WTC11 (cell line): ENCODE measurements around the gene CFI. TPM values are rescaled to one million over a fixed set of nuclear protein-coding genes. Genes with fewer than 3 reads are reported as not detected.

Experiments used
- AFF4 ChIP-seq: sonication (generic); formaldehyde crosslinking; IDR thresholded peaks from 2 replicates; pipeline ENCODE4 v1.8.1; 2023; ENCODE audit warnings: mild to moderate bottlenecking, missing genetic modification reagents, borderline replicate concordance
- CBFB ChIP-seq: sonication (generic); formaldehyde crosslinking; IDR thresholded peaks from 2 replicates; pipeline ENCODE4 v1.8.1; 2022; ENCODE audit warnings: mild to moderate bottlenecking, low read depth, missing genetic modification reagents
- CREB1 ChIP-seq: sonication (generic); formaldehyde crosslinking; IDR thresholded peaks from 2 replicates; pipeline ENCODE4 v1.8.0; 2023; ENCODE audit warnings: mild to moderate bottlenecking, missing genetic modification reagents
- E2F1 ChIP-seq: sonication (generic); formaldehyde crosslinking; IDR thresholded peaks from 2 replicates; pipeline ENCODE4 v1.8.0; 2022; ENCODE audit warnings: mild to moderate bottlenecking, missing genetic modification reagents
- ELF4 ChIP-seq: sonication (generic); formaldehyde crosslinking; IDR thresholded peaks from 2 replicates; pipeline ENCODE4 v1.8.1; 2022; ENCODE audit warnings: low read depth, mild to moderate bottlenecking, moderate library complexity, missing genetic modification reagents
- ESRRA ChIP-seq: sonication (generic); formaldehyde crosslinking; IDR thresholded peaks from 2 replicates; pipeline ENCODE4 v1.8.1; 2022; ENCODE audit warnings: mild to moderate bottlenecking, missing genetic modification reagents, borderline replicate concordance
- JUN ChIP-seq: sonication (generic); formaldehyde crosslinking; IDR thresholded peaks from 2 replicates; pipeline ENCODE4 v1.8.0; 2023; ENCODE audit warnings: mild to moderate bottlenecking, missing genetic modification reagents
- MXD4 ChIP-seq: fragments of 250-450 bp; sonication (Bioruptor Pico); IDR thresholded peaks from 2 replicates; pipeline ENCODE4 v1.8.0; 2021; ENCODE audit warnings: mild to moderate bottlenecking, moderate library complexity, borderline replicate concordance
- SMAD4 ChIP-seq: sonication (generic); formaldehyde crosslinking; IDR thresholded peaks from 2 replicates; pipeline ENCODE4 v1.8.0; 2022; ENCODE audit warnings: mild to moderate bottlenecking, missing genetic modification reagents
- SP1 ChIP-seq: sonication (generic); formaldehyde crosslinking; conservative IDR thresholded peaks from 2 replicates; pipeline ENCODE4 v1.8.1; 2022; ENCODE audit warnings: missing genetic modification reagents
- STAT6 ChIP-seq: sonication (generic); formaldehyde crosslinking; conservative IDR thresholded peaks from 2 replicates; pipeline ENCODE4 v1.8.1; 2023; ENCODE audit warnings: mild to moderate bottlenecking, low read depth, missing genetic modification reagents, moderate library complexity
- TCF7 ChIP-seq: sonication (generic); formaldehyde crosslinking; IDR thresholded peaks from 2 replicates; pipeline ENCODE4 v1.8.0; 2022; ENCODE audit warnings: mild to moderate bottlenecking, low read depth, missing genetic modification reagents, moderate library complexity
- USF1 ChIP-seq: sonication (generic); formaldehyde crosslinking; IDR thresholded peaks from 2 replicates; pipeline ENCODE4 v1.8.0; 2022; ENCODE audit warnings: mild to moderate bottlenecking, missing genetic modification reagents
- ZNF532 ChIP-seq: fragments of 250-450 bp; sonication (Bioruptor Pico); IDR thresholded peaks from 2 replicates; pipeline ENCODE4 v1.9.0; 2021; ENCODE audit warnings: mild to moderate bottlenecking, borderline replicate concordance
- total RNA-seq: library from RNA; stranded (reverse); gene quantifications from 3 replicates; pipeline ENCODE4 v1.2.3, GENCODE V29; 2021
- TF ChIP-seq, protein P1 (sequence below): sonication (generic); formaldehyde crosslinking; IDR thresholded peaks from 2 replicates; pipeline ENCODE4 v1.8.0; 2022; ENCODE audit warnings: missing genetic modification reagents
- TF ChIP-seq, protein P2 (sequence below): fragments of 250-450 bp; sonication (Bioruptor Pico); IDR thresholded peaks from 2 replicates; pipeline ENCODE4 v1.9.0; 2021; ENCODE audit warnings: moderate library complexity, mild to moderate bottlenecking, inconsistent platforms, borderline replicate concordance
- TF ChIP-seq, protein P3 (sequence below): sonication (generic); formaldehyde crosslinking; IDR thresholded peaks from 2 replicates; pipeline ENCODE4 v1.8.0; 2022; ENCODE audit warnings: mild to moderate bottlenecking, missing genetic modification reagents

CFI gene
- total RNA-seq, 1 experiment from 2014 or later = not detected

- TF ChIP-seq E2F1 (CRISPR knock-in tag) = 0 out of 2 replicates have a peak, but pooled peaks have one; percentile 28
- TF ChIP-seq ESRRA = no peak
- TF ChIP-seq SP1 (CRISPR knock-in tag) = peak; percentile 55; the same call in 1 of the 2 replicates
- no peak for TF ChIP-seq ZNF532 (CRISPR knock-in tag)
- no peak for TF ChIP-seq CREB1 (CRISPR knock-in tag)
- no peak for TF ChIP-seq JUN (CRISPR knock-in tag)
- TF ChIP-seq CBFB (CRISPR knock-in tag) = no peak
- TF ChIP-seq USF1 (CRISPR knock-in tag) = peak; percentile 73
- no peak for TF ChIP-seq STAT6 (CRISPR knock-in tag)
- TF ChIP-seq AFF4 (CRISPR knock-in tag) = 0 out of 2 replicates have a peak, but pooled peaks have one; percentile 56
- TF ChIP-seq, protein P1, sequence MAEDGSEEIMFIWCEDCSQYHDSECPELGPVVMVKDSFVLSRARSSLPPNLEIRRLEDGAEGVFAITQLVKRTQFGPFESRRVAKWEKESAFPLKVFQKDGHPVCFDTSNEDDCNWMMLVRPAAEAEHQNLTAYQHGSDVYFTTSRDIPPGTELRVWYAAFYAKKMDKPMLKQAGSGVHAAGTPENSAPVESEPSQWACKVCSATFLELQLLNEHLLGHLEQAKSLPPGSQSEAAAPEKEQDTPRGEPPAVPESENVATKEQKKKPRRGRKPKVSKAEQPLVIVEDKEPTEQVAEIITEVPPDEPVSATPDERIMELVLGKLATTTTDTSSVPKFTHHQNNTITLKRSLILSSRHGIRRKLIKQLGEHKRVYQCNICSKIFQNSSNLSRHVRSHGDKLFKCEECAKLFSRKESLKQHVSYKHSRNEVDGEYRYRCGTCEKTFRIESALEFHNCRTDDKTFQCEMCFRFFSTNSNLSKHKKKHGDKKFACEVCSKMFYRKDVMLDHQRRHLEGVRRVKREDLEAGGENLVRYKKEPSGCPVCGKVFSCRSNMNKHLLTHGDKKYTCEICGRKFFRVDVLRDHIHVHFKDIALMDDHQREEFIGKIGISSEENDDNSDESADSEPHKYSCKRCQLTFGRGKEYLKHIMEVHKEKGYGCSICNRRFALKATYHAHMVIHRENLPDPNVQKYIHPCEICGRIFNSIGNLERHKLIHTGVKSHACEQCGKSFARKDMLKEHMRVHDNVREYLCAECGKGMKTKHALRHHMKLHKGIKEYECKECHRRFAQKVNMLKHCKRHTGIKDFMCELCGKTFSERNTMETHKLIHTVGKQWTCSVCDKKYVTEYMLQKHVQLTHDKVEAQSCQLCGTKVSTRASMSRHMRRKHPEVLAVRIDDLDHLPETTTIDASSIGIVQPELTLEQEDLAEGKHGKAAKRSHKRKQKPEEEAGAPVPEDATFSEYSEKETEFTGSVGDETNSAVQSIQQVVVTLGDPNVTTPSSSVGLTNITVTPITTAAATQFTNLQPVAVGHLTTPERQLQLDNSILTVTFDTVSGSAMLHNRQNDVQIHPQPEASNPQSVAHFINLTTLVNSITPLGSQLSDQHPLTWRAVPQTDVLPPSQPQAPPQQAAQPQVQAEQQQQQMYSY (CRISPR knock-in tag) = no peak
- TF ChIP-seq, protein P2, sequence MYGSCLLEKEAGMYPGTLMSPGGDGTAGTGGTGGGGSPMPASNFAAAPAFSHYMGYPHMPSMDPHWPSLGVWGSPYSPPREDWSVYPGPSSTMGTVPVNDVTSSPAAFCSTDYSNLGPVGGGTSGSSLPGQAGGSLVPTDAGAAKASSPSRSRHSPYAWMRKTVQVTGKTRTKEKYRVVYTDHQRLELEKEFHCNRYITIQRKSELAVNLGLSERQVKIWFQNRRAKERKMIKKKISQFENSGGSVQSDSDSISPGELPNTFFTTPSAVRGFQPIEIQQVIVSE (CRISPR knock-in tag) = no peak
- TF ChIP-seq ELF4 = no peak
- no peak for TF ChIP-seq SMAD4 (CRISPR knock-in tag)
- no peak for TF ChIP-seq TCF7 (CRISPR knock-in tag)
- no peak for TF ChIP-seq MXD4 (CRISPR knock-in tag)
- TF ChIP-seq, protein P3, sequence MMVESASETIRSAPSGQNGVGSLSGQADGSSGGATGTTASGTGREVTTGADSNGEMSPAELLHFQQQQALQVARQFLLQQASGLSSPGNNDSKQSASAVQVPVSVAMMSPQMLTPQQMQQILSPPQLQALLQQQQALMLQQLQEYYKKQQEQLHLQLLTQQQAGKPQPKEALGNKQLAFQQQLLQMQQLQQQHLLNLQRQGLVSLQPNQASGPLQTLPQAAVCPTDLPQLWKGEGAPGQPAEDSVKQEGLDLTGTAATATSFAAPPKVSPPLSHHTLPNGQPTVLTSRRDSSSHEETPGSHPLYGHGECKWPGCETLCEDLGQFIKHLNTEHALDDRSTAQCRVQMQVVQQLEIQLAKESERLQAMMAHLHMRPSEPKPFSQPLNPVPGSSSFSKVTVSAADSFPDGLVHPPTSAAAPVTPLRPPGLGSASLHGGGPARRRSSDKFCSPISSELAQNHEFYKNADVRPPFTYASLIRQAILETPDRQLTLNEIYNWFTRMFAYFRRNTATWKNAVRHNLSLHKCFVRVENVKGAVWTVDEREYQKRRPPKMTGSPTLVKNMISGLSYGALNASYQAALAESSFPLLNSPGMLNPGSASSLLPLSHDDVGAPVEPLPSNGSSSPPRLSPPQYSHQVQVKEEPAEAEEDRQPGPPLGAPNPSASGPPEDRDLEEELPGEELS (CRISPR knock-in tag) = peak; percentile 25; the same call in 1 of the 2 replicates
These were observed 71.8 kb downstream of the CFI start, which contains the start of gene PLA2G12A (continued) for GRCh38 chr4:109729718-109730618.
